Body of pancreas (tissue), 4 donors: ENCODE data around the gene POLR2H.

Experiments used
- POLR2A ChIP-seq, 3 donors: fragments of 450-650 bp; IDR thresholded peaks; one replicate each; pipeline ENCODE4 v1.6.1; 2016; ENCODE audit warnings: antibody characterized with exemption in 3 of 3, mild to moderate bottlenecking in 2 of 3
- TF ChIP-seq, protein P1 (sequence below), 7 experiments: fragments of 450-650 bp in 4 of 7; fragments of 200-600 bp in 3 of 7; sonication (generic) in 3 of 7; IDR thresholded peaks; one replicate each; pipeline ENCODE4 v1.5.1; 2016 to 2019; ENCODE audit warnings: antibody characterized with exemption in 7 of 7

DNA sequence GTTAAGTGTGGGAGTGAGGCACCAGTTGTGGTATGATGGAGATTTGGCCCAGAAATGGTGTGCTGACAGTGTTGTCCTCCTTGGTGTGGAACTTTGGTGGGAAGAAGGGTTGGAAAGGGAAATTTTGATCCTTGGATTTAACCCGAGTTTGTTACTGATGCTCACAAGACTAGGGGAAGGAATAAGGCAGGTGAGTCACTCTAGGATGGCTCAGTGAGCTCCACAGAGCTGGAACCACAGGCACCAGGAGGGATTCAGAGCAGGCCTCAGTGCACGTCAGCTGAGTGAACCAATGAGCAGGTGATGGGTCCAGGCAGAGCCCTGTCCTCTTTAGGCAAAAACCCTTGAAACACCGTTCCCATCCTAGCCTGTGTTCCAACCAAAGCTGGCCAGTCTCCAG is 29.8 kb downstream of the POLR2H start:
- TF ChIP-seq, protein P1, sequence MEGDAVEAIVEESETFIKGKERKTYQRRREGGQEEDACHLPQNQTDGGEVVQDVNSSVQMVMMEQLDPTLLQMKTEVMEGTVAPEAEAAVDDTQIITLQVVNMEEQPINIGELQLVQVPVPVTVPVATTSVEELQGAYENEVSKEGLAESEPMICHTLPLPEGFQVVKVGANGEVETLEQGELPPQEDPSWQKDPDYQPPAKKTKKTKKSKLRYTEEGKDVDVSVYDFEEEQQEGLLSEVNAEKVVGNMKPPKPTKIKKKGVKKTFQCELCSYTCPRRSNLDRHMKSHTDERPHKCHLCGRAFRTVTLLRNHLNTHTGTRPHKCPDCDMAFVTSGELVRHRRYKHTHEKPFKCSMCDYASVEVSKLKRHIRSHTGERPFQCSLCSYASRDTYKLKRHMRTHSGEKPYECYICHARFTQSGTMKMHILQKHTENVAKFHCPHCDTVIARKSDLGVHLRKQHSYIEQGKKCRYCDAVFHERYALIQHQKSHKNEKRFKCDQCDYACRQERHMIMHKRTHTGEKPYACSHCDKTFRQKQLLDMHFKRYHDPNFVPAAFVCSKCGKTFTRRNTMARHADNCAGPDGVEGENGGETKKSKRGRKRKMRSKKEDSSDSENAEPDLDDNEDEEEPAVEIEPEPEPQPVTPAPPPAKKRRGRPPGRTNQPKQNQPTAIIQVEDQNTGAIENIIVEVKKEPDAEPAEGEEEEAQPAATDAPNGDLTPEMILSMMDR (IDR thresholded peaks at IDR 0.05), result no peak
- TF ChIP-seq POLR2A (IDR thresholded peaks at IDR 0.05), result no peak
